Sigmoid colon (tissue), 7 donors: ENCODE measurements around the gene METTL21A. TPM values are rescaled to one million over a fixed set of nuclear protein-coding genes. Genes with fewer than 3 reads are reported as not detected.
"Not testable (repeated sequence)": the region's sequence is repeated elsewhere in the genome, so short reads cannot be mapped to it uniquely, and the experiment has no call there.

Experiments used
- DNase-seq: peaks from one replicate; pipeline ENCODE4 v3.0.0-alpha.2; 2019
- H3K27ac ChIP-seq, 4 donors: fragments of 200-600 bp; sonication (generic); one replicate each; pipeline ENCODE4 v1.5.1; 2016 to 2019; ENCODE audit warnings: mild to moderate bottlenecking in 1 of 4
- H3K27me3 ChIP-seq, 3 donors: fragments of 200-600 bp; sonication (generic); one replicate each; pipeline ENCODE4 v1.5.1; 2019; ENCODE audit warnings: mild to moderate bottlenecking in 1 of 3
- H3K36me3 ChIP-seq, 4 donors: fragments of 200-600 bp; sonication (generic); one replicate each; pipeline ENCODE4 v1.5.1; 2016 to 2019
- H3K4me1 ChIP-seq, 4 donors: fragments of 200-600 bp; sonication (generic); one replicate each; pipeline ENCODE4 v1.5.1; 2017 to 2019
- H3K4me3 ChIP-seq, 4 donors: fragments of 200-600 bp; sonication (generic); one replicate each; pipeline ENCODE4 v1.5.1; 2017 to 2019; ENCODE audit warnings: mild to moderate bottlenecking in 2 of 4, moderate library complexity in 1 of 4
- H3K9me3 ChIP-seq, 4 donors: fragments of 200-600 bp in 3 of 4; sonication (generic) in 3 of 4; one replicate each; pipeline versions ENCODE4 v1.5.1 to v1.6.1; 2013 to 2019
- EP300 ChIP-seq, 4 donors: sonication (generic); formaldehyde crosslinking; IDR thresholded peaks; one replicate each; pipeline ENCODE4 v1.6.1; 2017; ENCODE audit warnings: antibody characterized with exemption in 4 of 4
- POLR2A ChIP-seq, 2 donors: fragments of 450-650 bp; IDR thresholded peaks; one replicate each; pipeline ENCODE4 v1.6.1; 2016; ENCODE audit warnings: antibody characterized with exemption in 2 of 2, mild to moderate bottlenecking in 2 of 2, moderate library complexity in 2 of 2
- POLR2AphosphoS5 ChIP-seq, 4 donors: sonication (generic); formaldehyde crosslinking; IDR thresholded peaks; one replicate each; pipeline ENCODE4 v1.6.1; 2017; ENCODE audit warnings: antibody characterized with exemption in 4 of 4
- WGBS, 2 donors: extraction: QIAGEN DNeasy Blood & Tissue Kit; methylation state at CpG; one replicate each; pipeline ENCODE4 v1.1.7; 2013; 5-methylcytosine and 5-hydroxymethylcytosine counted together
- intact Hi-C: fragments of 100-400 bp; cut with DNase I; formaldehyde crosslinking; loops from one replicate; pipeline ENCODE4 v1.15.1; 2023
- polyA plus RNA-seq, 3 donors: library from polyadenylated mRNA; stranded (reverse); fragments of 200-250 nt; gene quantifications; one replicate each; pipeline ENCODE4 v1.2.3, GENCODE V29; 2013
- total RNA-seq, 4 donors: library from RNA; depleted of rRNA; stranded (reverse); fragments of >200 nt; gene quantifications; one replicate each; pipeline ENCODE4 v1.1.0, GENCODE V29; 2016
- TF ChIP-seq, protein P1 (sequence below), 4 experiments: fragments of 450-650 bp in 3 of 4; fragments of 200-600 bp in 1 of 4; IDR thresholded peaks; one replicate each; pipeline ENCODE4 v1.5.1; 2016 to 2019; ENCODE audit warnings: antibody characterized with exemption in 4 of 4, mild to moderate bottlenecking in 3 of 4, moderate library complexity in 2 of 4
- donor health status: healthy with polysubstance abuse.
- donor health status: Bipolar disorder and iron deficiency.
- donor health status: healthy.

Gene METTL21A
- total and polyA plus RNA-seq, 7 donors, result 12.9 to 43.0 (median 21.0) TPM

DNA sequence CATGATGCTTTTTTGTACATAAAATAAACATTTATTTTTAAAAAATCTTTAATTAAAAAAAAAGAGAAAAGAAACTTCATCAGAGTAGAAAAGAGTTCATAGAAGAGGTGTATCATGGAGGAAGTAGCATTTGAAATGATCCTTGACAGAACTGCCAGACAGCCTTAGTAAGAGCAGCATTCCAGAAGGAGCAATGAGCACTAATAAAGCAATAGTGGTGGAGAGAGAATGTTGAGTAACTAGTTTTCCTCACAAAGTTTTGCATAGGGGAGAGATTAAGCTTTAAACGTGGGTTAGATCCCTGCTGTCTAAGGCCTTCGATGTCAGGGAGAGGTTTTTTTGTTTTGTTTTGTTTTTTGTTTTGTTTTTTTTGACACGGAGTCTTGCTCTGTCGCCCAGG is 29.8 kb upstream of the METTL21A start:
- intact Hi-C loops, result no loop called here
- Histone ChIP-seq H3K36me3 (no peaks in the 10 kb centered on the region), H3K27me3 (no peaks in the 10 kb centered on the region), H3K9me3 (no peaks in the 10 kb centered on the region), H3K27ac (no peak overlapping the region), H3K4me3 (no peak overlapping the region), H3K4me1 (no peaks in the 10 kb centered on the region)
- WGBS, 2 donors, result 70 to 71% methylated on average over 4 of the region's 4 CpGs
- TF ChIP-seq EP300 (IDR thresholded peaks at IDR 0.05) (no peak), POLR2A (IDR thresholded peaks at IDR 0.05) (no peak), POLR2AphosphoS5 (IDR thresholded peaks at IDR 0.05) (no peak)
- TF ChIP-seq, protein P1, sequence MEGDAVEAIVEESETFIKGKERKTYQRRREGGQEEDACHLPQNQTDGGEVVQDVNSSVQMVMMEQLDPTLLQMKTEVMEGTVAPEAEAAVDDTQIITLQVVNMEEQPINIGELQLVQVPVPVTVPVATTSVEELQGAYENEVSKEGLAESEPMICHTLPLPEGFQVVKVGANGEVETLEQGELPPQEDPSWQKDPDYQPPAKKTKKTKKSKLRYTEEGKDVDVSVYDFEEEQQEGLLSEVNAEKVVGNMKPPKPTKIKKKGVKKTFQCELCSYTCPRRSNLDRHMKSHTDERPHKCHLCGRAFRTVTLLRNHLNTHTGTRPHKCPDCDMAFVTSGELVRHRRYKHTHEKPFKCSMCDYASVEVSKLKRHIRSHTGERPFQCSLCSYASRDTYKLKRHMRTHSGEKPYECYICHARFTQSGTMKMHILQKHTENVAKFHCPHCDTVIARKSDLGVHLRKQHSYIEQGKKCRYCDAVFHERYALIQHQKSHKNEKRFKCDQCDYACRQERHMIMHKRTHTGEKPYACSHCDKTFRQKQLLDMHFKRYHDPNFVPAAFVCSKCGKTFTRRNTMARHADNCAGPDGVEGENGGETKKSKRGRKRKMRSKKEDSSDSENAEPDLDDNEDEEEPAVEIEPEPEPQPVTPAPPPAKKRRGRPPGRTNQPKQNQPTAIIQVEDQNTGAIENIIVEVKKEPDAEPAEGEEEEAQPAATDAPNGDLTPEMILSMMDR (IDR thresholded peaks at IDR 0.05), result no peak
- no peak for DNase-seq

- intact Hi-C loops, result not testable (repeated sequence)
Measured at GRCh38 chr2:207646582-207646981, 21.4 kb upstream of the METTL21A start.

DNA sequence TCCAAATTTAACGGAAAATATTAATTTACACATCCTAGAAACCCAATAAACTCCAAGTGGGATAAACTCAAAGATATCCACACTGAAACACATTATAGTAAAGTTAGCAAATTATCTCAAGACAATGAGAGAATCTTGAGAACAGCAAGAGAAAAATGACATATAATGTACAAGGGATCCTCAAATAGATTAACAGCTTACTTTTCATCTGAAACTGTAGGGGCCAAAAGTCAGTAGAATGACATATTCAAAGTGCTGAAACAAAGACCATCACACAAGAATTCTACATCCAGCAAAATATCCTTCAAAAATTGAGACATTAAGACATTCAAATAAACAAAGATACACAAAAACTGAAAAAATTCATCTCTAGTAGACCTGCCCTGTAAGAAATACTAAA is 18.7 kb upstream of the METTL21A start:
- Histone ChIP-seq H3K4me3 (no peak overlapping the region), H3K4me1 (no peaks in the 10 kb centered on the region), H3K27me3 (no peaks in the 10 kb centered on the region), H3K36me3 (no peaks in the 10 kb centered on the region), H3K9me3 (no peaks in the 10 kb centered on the region), H3K27ac (no peak overlapping the region)
- TF ChIP-seq POLR2AphosphoS5 (IDR thresholded peaks at IDR 0.05), result no peak
- TF ChIP-seq, protein P1 (IDR thresholded peaks at IDR 0.05), result no peak
- no peak for TF ChIP-seq POLR2A (IDR thresholded peaks at IDR 0.05)
- no peak for TF ChIP-seq EP300 (IDR thresholded peaks at IDR 0.05)
- intact Hi-C loops, result no loop called here
- DNase-seq, result no peak
- 95 to 98% methylated on average over 1 of the region's 1 CpG for whole genome bisulfite sequencing, 2 donors

More at GRCh38 chr2:207646582-207646981, 21.4 kb upstream of the METTL21A start:
- not testable (repeated sequence) for DNase-seq, H3K9me3 ChIP-seq, H3K36me3 ChIP-seq, H3K4me3 ChIP-seq, H3K4me1 ChIP-seq, H3K27ac ChIP-seq, H3K27me3 ChIP-seq
- WGBS, 2 donors, result 94% methylated on average over 7 of the region's 7 CpGs

- no peaks in the 10 kb centered on the region for H3K27me3 ChIP-seq
- no peak overlapping the region for H3K27ac ChIP-seq
- no peak for DNase-seq
- H3K9me3 ChIP-seq, result no peaks in the 10 kb centered on the region
- 58 to 86% methylated on average over 1 of the region's 1 CpG for WGBS, 2 donors
- no peak overlapping the region for H3K4me3 ChIP-seq
- H3K4me1 ChIP-seq, result no peaks in the 10 kb centered on the region
- no peaks in the 10 kb centered on the region for H3K36me3 ChIP-seq
- intact Hi-C loops, result no loop called here
- TF ChIP-seq POLR2AphosphoS5 (IDR thresholded peaks at IDR 0.05), result no peak
- no peak for TF ChIP-seq EP300 (IDR thresholded peaks at IDR 0.05)
- TF ChIP-seq, protein P1 (IDR thresholded peaks at IDR 0.05), result no peak
- TF ChIP-seq POLR2A (IDR thresholded peaks at IDR 0.05), result no peak
Measured at GRCh38 chr2:207640661-207641060, 15.5 kb upstream of the METTL21A start.

DNA sequence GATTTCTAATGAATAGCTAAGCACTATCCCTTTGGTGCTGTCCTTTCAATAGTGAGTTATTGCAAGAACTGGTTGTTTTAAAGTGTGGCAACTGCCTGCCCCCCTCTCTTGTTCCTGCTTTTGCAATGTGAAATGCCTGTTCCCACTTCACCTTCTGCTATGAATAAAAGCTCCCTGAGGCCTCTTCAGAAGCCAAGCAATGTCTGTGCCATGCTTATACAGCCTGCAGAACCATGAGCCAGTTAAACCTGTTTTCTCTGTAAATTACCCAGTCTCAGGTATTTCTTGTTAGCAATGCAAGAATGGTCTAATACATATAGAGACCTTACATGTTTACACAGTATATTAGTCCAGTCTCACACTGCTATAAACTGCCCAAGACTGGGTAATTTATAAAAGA is 15.0 kb upstream of the METTL21A start:
- Histone ChIP-seq H3K4me1 (no peaks in the 10 kb centered on the region), H3K27ac (no peak overlapping the region), H3K36me3 (no peaks in the 10 kb centered on the region), H3K9me3 (no peaks in the 10 kb centered on the region), H3K27me3 (no peaks in the 10 kb centered on the region), H3K4me3 (no peak overlapping the region)
- intact Hi-C loops, result no loop called here
- TF ChIP-seq POLR2AphosphoS5 (IDR thresholded peaks at IDR 0.05) (no peak), POLR2A (IDR thresholded peaks at IDR 0.05) (no peak), EP300 (IDR thresholded peaks at IDR 0.05) (no peak)
- TF ChIP-seq, protein P1 (IDR thresholded peaks at IDR 0.05), result no peak
- DNase-seq, result no peak

- H3K27me3 ChIP-seq, H3K27ac ChIP-seq, H3K36me3 ChIP-seq, intact Hi-C loops, H3K9me3 ChIP-seq, H3K4me3 ChIP-seq, DNase-seq, H3K4me1 ChIP-seq: not testable (repeated sequence)
- WGBS, 2 donors, result 95 to 97% methylated on average over 3 of the region's 3 CpGs
Measured at GRCh38 chr2:207639288-207639687, 14.1 kb upstream of the METTL21A start.
